Activated CD4-positive, alpha-beta T cell treated with anti-CD3 and anti-CD28 coated beads, Interleukin-10, Interleukin-2, amounts not matched to agents 100 ng/mL and 50 ng/mL, durations not matched to agents 16 hours and 8 hours (primary cell): ENCODE results near the gene DIS3L.
"Not testable (repeated sequence)": the region's sequence is repeated elsewhere in the genome, so short reads cannot be mapped to it uniquely, and the experiment has no call there.

Source experiments
- DNase-seq: peaks from one replicate; pipeline ENCODE4 v3.0.0-alpha.2; 2020

Gene DIS3L

DNA sequence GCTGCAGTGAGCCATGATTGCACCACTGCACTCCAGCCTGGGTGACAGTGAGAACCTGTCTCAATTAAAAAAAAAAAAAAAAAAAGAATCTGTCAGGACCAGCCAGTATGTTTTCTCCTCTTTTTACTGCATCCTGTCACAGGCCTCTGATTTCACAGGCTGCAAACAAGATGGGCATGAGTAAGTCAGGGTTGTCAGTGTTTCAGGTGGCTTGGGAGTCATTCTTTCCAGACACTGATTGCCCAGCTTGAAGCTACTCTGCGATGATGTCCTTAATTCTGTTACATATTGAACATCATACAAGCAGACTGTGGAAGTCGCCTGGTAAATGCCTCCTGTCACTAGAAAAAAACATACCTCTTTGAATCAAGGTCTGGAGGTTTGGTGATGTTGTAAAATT is 18.8 kb downstream of the DIS3L start:
- no peak for DNase-seq

DNA sequence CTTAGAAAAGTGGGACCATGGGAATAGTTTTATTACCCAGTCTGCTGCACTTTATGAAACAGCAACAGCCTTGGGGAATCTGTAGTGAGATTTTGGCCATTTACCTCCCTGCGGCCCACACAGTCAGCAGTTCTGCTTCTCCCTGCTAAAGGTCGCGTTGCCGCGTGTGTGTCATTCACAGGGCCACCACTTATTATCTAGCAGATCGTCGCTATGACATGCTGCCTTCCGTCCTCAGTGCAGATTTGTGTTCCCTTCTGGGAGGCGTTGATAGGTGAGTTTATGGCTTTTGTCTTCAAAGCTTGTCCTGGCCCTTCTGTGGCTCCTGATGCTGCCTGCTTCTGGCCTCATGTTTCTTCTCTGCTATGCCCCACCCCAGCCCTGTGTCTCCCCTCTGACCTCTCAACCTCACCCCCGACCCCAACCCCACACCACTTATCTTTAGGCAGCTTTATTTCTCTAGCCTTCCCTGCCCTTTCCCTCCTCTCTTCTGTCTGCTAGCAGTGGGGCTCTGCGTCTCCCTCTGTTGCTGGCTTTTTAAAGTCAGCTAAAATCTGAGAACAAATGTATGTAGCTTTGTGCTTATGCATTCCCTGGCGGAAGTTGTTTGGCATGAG is 30.1 kb downstream of the DIS3L start:
- no peak for DNase-seq

- DNase-seq: no peak
Observed at GRCh38 chr15:66326051-66326450, 32.7 kb downstream of the DIS3L start.

- DNase-seq: no peak
Observed at GRCh38 chr15:66327736-66328135, 34.4 kb downstream of the DIS3L start.

- no peak for DNase-seq
Observed at GRCh38 chr15:66328771-66329170, 35.4 kb downstream of the DIS3L start.

DNA sequence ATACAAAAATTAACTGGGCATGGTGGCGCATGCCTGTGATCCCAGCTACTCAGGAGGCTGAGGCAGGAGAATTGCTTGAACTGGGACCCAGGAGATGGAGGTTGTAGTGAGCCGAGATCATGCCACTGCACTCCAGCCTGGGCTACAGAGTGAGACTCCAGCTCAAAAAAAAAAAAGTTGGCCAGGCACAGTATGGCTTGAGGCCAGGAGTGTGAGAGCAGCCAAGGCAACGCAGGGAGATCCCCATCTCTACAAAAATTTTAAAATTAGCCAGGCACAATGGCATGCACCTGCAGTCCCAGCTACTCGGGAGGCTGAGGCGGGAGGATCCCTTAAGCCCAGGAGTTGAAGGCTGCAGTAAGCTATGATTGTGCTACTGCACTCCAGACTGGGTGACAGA is 55.2 kb downstream of the DIS3L start:
- not testable (repeated sequence) for DNase-seq

DNA sequence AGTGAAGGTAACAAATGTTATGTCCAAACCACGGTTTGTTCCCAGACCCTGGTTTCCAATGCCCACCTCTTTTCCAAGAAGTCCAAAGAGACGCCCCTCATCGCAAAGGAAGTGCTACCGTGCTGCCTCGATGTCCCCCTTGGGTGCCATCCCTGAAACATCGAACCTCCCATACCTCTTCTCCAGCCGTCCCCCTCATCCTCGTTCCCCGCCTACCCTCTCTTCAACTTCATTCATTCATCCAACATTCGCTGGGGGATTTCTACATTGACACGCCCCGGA is 62.6 kb downstream of the DIS3L start:
- no peak for DNase-seq

DNA sequence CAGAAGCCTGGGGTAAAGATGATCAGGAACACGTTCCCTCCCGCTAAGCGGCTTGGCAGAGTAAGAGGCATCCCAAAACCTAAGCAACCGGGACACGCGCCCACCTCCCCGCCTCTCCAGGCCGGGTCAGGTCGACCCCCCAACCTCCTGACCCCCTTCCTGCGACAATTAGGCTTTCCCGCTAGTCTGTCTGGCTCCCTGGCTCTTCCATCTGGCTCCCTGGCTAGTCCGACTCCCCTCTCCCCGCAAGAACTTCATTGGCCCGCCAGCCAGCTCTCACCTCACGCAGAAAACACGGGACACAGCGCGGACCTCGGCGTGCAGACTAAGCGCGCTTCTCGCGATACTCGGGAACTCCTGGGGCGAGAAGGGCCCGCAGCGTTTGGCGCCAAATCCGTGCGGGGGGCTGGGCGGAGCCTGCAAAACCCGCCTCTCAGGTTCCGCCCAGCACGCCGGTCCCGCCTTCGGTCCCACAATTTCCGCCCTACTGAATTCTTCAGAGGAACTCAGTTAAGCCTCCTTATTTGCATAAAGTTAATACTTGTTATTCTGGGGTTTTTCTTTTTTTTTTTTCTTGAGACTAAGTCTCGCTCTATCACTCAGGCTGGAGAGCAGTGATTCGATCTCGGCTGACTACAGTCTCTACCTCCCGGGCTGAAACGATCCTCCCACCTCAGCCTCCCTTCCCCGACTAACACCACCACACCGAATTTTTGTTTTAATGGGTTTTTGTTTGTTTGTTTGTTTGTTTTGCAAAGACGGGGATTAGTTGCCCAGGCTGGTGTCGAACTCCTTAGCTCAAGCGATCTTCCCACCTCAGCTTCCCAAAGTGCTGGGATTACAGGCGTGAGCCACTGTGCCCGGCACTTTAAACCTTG is 63.2 kb downstream of the DIS3L start, which contains the start of gene TIPIN:
Gene TIPIN (minus strand): TSS at position 327 of the 878 bp plus-strand sequence. CDS start 3,738 bp downstream, outside the sequence.
- DNase-seq: peak; percentile 99

GRCh38 chr15:66359740-66360139 is 66.4 kb downstream of the DIS3L start:
- DNase-seq: no peak

DNA sequence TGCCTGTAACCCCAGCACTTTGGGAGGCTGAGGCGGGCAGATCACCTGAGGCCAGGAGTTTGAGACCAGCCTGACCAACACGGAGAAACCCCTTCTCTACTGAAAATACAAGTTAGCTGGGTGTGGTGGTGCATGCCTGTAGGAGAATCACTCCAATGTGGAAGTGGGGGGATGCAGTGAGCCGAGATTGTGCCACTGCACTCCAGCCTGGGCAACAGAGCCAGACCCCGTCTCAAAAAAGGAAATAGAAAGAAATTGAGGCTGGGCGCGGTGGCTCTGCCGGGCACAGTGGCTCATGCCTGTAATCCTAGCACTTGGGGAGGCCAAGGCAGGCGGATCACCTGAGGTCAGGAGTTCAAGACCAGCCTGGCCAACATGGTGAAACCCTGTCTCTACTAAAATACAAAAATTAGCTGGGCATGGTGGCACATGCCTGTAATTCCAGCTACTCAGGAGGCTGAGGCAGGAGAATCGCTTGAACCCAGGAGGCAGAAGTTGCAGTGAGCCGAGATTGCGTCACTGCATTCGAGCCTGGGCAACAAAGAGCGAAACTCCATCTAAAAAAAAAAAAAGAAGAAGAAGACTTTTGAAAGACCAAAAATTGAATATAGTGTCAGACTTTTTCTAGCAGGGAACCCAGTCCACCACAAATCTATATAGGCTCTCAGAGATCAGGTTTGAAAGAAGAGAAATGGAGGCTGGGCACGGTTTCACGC is 68.5 kb downstream of the DIS3L start:
- not testable (repeated sequence) for DNase-seq

DNA sequence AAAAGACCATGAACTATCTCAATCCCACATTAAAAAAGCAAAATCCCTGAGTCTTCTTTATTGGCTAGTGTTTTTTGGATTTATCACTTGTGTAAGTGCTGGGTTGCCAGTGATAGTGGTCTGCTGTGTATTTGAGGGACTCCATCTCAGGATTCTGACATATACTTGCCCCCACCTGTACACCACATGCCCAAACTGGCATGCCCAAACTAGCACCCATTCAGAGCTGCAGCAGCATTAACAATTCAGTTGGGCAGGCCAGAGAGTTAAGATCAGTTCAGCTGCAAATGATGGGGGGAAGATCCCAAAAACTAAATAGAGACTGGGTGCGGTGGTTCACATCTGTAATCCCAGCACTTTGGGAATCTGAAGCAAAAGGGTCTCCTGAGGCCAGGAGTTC is 69.4 kb downstream of the DIS3L start:
- DNase-seq: no peak

GRCh38 chr15:66364944-66365528 is 71.7 kb downstream of the DIS3L start:
- no peak for DNase-seq

GRCh38 chr15:66369773-66370651 is 76.6 kb downstream of the DIS3L start:
- DNase-seq: peak; percentile 79

DNA sequence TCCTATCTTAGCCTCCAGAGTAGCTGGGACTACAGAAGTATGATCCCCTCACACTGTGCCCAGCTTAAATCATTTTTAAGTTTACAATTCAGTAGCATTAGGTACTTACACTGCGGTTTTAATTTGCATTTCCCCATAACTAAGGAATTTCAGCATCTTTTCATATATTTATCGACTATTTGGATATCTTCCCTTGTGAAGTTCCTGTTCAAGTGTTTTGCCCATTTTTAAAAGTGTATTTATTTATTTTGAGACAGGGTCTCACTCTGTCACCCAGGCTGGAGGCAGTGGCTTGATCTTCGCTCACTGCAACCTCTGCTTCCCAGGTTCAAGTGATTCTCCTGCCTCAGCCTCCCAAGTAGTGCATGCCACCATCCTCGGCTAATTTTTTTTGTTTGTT is 80.8 kb downstream of the DIS3L start:
- DNase-seq: no peak

DNA sequence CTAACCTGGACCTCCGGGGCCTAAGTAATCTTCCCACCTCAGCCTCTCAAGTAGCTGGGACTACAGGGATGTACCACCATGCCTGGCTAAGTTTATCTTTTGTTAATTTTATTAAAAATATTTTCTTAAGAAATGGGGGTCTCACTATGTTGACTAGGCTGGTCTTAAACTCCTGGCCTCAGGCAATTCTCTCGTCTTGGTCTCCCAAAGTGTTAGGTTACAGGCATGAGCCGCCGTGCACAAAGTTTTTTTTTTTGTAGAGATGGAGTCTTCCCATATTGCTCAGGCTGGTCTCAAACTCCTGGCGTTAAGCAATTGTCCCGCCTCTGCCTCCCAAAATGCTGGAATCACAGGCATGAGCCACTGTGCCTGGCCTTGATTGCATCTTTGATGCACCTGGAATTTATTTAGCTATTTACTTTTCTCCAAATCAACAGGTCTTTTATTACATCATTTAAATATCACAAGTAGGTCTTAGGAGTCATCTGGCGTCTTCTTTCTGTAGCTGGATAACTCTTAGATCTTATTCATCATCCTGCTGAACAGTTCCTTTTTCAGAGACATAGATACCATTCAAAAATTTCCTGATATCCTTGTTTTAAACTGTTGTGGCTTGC is 85.6 kb downstream of the DIS3L start:
- no peak for DNase-seq

DNA sequence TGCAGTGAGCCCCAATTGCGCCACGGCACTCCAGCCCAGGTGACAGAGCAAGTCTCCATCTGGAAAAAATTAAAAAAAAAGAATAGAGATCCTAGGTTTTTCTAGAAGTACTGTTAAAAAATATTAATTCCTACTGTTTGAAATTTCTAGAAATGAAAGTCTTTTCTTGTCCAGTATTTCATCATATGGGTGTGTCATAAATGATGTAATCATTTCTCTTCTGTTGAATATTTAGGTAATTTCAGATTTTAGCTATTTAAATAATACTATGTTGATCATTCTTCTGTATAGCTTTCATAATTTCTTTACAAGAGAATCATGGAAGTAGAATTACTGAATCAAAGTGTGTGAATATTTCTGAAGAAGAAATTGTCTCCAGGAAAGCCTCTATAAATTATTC is 88.0 kb downstream of the DIS3L start:
- DNase-seq: not testable (repeated sequence)
